Kidney (tissue), 14 donors: ENCODE measurements around the gene ACTN4. TPM values are rescaled to one million over a fixed set of nuclear protein-coding genes. Genes with fewer than 3 reads are reported as not detected.

Source experiments
- DNase-seq, 5 donors: peaks; one replicate each; pipeline ENCODE4 v3.0.0-alpha.2; 2013 to 2020
- FAIRE-seq: peaks from 2 replicates; lab custom pipeline; 2012; peaks lifted over from hg19 to GRCh38; lab: Jason Lieb, UNC
- H3K27ac ChIP-seq, 2 donors: one replicate each; pipeline ENCODE4 v1.7.0; 2013; ENCODE audit warnings: low read depth in 2 of 2, low read length in 2 of 2, inconsistent platforms in 1 of 2
- H3K27me3 ChIP-seq: one replicate; pipeline ENCODE4 v1.7.1; 2013; ENCODE audit warnings: low read length, inconsistent platforms; ENCODE audit not compliant: control insufficient read depth, insufficient read depth
- H3K36me3 ChIP-seq, 3 donors: one replicate each; pipeline versions ENCODE4 v1.7.0 to v1.7.1; 2013; ENCODE audit warnings: low read length in 3 of 3, control low read depth in 1 of 3, inconsistent platforms in 1 of 3; ENCODE audit not compliant: insufficient read depth in 3 of 3, control insufficient read depth in 2 of 3
- H3K4me1 ChIP-seq, 3 donors: one replicate each; pipeline versions ENCODE4 v1.7.0 to v1.7.1; 2013; ENCODE audit warnings: low read length in 3 of 3, inconsistent platforms in 1 of 3, low read depth in 1 of 3; ENCODE audit not compliant: control insufficient read depth in 2 of 3, insufficient read depth in 2 of 3
- H3K4me3 ChIP-seq, 3 donors: one replicate each; pipeline versions ENCODE4 v1.7.0 to v1.8.1; 2013; ENCODE audit warnings: low read length in 3 of 3, control low read depth in 1 of 3, inconsistent platforms in 1 of 3
- H3K9ac ChIP-seq, 3 donors: one replicate each; pipeline versions ENCODE4 v1.7.0 to v1.7.1; 2013; ENCODE audit warnings: low read length in 3 of 3, control low read depth in 1 of 3, inconsistent platforms in 1 of 3
- H3K9me3 ChIP-seq, 3 donors: one replicate each; pipeline versions ENCODE4 v1.7.0 to v1.7.1; 2013; ENCODE audit warnings: low read length in 3 of 3, control low read depth in 1 of 3, inconsistent platforms in 1 of 3; ENCODE audit not compliant: control insufficient read depth in 2 of 3, insufficient read depth in 1 of 3
- intact Hi-C: fragments of 100-400 bp; cut with DNase I; formaldehyde crosslinking; loops from one replicate; pipeline ENCODE4 v1.11.1; 2022
- polyA plus RNA-seq: library from polyadenylated mRNA; stranded (reverse); fragments of 350-450 nt; fragmentation: Illumina TruSeq; extraction: RNeasy Lipid Tissue Mini Kit (QIAGEN cat#74804); gene quantifications from one replicate; pipeline ENCODE4 v1.2.3, GENCODE V29; 2014; ENCODE audit warnings: low read depth, low replicate concordance; ENCODE audit not compliant: insufficient read depth
- total RNA-seq: library from RNA; stranded (reverse); fragmentation: NEBNext Ultra II Directional; extraction: Animal tissue kit (Norgen Biotek cat#: 25700); gene quantifications from one replicate; pipeline ENCODE4 v1.2.1, GENCODE V29; 2021
- TF ChIP-seq, protein P1 (sequence below): IDR thresholded peaks from 3 replicates; pipeline ENCODE4 v1.5.1; 2012; ENCODE audit warnings: mild to moderate bottlenecking, moderate library complexity, borderline replicate concordance; ENCODE audit not compliant: insufficient read depth; ENCODE audit errors: extremely low read depth
- donor health status: control.
- donor health status: control.
- donor health status: control.
- donor health status: control.
- donor health status: control.
- donor health status: DM: yes; HTN: yes; CAD: no.
- donor health status: Normal renal cell carcinoma (clear cell type).

The ACTN4 gene
- total and polyA plus RNA-seq, 2 donors from 2014 or later, result 231 to 606 TPM

DNA sequence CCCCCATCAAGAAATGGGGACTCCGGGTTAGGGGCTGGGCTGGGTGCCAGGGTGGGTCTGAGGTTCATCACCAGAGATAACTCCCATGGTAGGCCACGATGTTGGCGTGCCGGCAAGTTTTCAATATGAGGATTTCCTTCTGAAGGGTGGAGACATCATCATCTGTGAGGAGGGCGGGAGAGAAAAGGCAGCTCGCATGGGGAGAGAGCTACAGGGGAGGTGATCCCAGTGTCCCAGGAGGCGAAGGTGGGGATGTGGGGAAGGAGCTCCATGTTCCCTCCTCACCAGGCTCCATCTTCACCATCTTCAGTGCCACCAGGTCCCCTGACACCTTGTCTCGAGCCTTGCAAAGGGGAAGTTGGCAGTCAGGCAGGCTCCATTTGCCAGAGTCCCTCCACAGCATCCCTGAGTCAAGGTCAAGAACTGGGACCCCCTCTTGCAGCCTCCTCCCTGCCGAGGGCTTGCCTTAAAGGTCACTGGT, 30.1 kb upstream of the ACTN4 start:
- DNase-seq (peak in 1 of 5 donors; percentile 75), FAIRE-seq (no peak)
- Histone ChIP-seq H3K27ac (no peak overlapping the region), H3K36me3 (peaks cover 4 to 15% (median 9%) of the 10 kb centered on the region in 3 donors), H3K9ac (no peak overlapping the region), H3K4me3 (no peak overlapping the region), H3K4me1 (peaks cover 2 to 18% (median 10%) of the 10 kb centered on the region in 3 donors), H3K27me3 (no peaks in the 10 kb centered on the region), H3K9me3 (no peaks in the 10 kb centered on the region)
- intact Hi-C loops, result no loop called here
- TF ChIP-seq, protein P1, sequence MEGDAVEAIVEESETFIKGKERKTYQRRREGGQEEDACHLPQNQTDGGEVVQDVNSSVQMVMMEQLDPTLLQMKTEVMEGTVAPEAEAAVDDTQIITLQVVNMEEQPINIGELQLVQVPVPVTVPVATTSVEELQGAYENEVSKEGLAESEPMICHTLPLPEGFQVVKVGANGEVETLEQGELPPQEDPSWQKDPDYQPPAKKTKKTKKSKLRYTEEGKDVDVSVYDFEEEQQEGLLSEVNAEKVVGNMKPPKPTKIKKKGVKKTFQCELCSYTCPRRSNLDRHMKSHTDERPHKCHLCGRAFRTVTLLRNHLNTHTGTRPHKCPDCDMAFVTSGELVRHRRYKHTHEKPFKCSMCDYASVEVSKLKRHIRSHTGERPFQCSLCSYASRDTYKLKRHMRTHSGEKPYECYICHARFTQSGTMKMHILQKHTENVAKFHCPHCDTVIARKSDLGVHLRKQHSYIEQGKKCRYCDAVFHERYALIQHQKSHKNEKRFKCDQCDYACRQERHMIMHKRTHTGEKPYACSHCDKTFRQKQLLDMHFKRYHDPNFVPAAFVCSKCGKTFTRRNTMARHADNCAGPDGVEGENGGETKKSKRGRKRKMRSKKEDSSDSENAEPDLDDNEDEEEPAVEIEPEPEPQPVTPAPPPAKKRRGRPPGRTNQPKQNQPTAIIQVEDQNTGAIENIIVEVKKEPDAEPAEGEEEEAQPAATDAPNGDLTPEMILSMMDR, result no peak

DNA sequence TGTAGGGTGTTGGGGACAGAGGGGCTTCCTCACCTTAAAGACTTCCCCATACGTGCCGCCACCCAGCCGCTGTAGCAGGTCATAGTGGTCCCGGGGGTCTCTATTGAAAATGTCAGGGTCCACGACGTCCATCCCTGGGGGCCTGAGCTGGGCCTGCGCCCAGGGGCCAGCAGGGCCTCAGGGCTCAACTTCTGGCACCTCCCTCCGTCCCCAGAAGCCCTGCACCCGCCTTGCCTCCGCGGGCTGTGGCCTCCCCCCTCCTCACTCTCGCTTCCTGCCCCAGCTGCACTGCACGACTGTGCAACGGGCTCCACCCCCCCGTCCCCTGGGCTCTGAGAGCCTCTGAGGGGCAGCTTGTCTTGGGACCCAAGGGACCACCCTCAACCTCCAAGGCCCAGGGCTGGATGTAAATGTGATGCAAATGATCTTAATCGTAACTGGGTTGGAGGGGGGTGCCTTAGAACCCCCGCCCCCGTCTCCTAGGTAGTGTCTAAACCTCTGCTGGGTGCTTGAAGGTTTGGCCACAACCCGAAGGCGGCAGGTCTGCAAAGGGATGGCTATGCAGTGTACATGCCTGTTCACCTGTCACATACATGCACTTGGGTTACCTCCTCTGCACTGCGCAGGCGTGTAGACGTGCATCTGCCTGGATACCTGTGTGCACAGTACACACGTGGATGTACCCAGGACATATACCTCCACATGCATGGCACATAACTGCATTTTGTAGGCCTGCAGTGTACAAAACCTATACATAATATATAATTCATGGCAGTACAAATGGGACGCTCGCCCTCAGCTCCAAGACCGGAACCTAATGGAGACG, 29.5 kb upstream of the ACTN4 start, which contains the start of gene MAP4K1:
Gene MAP4K1, minus strand, starts transcription at position 190 of the 826 bp plus-strand sequence. Its CDS starts 58 bp downstream, at position 132.
- Histone ChIP-seq H3K36me3 (peaks cover 4 to 15% (median 9%) of the 10 kb centered on the region in 3 donors), H3K4me3 (peak within 1 kb of the TSS; percentile 71 to 100 (median 88)), H3K27me3 (no peaks in the 10 kb centered on the region), H3K9ac (peak within 1 kb of the TSS; percentile 43 to 96 (median 48)), H3K4me1 (peaks cover 2 to 18% (median 10%) of the 10 kb centered on the region in 3 donors), H3K27ac (peak within 1 kb of the TSS in 1 of 2 donors; percentile 80), H3K9me3 (no peaks in the 10 kb centered on the region)
- DNase-seq (peak; percentile 33 to 86 (median 53)), FAIRE-seq (no peak)
- TF ChIP-seq, protein P1, result no peak
- intact Hi-C loops, result no loop called here

DNA sequence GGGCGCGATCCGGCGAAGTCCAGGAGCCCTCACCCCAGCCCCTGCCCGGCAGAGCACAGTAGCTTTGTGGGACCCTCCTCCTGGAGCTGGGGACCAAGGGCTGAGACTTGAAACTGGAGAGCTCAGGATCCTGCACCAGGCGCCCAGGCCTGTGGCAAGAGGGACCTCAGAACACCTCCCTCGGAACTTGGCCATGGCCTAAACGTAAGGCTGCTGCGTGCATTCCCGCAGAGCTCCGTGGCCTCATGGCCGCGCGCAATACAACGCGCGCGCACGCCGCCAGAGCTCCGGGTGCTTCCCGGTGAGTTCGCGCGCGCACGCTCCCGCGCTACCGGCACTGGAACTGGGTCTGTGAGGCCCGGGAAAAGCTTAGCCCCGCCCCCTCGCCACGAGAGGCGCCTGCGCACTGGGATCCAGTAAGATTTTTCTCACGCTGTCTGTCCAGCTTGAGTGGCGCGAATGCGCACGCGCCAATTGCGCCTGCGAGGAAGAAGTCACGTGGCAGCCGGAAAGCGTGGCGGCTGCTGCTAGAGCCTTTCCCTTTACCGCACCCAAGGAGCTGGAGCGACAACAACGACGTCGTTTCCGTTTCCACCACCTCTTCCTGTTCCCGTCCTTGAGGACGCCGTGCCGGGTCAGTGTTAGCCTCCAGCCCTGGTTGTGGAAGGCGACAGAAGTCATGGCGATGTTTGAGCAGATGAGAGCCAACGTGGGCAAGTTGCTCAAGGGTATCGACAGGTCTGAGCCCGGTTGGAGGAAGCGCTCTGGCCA, 28.7 kb upstream of the ACTN4 start, which contains the start of gene EIF3K:
Gene EIF3K, plus strand, starts transcription at position 599 of the 771 bp plus-strand sequence. Its CDS starts 81 bp downstream, at position 680.
- FAIRE-seq (peak; percentile 92), DNase-seq (peak; percentile 99 to 100 (median 100))
- H3K4me3 ChIP-seq, result peak within 1 kb of the TSS; percentile 97 to 100 (median 98)
- H3K36me3 ChIP-seq, result peaks cover 4 to 18% (median 12%) of the 10 kb centered on the region in 3 donors
- no peaks in the 10 kb centered on the region for H3K27me3 ChIP-seq
- H3K9ac ChIP-seq, result peak within 1 kb of the TSS; percentile 92 to 96 (median 96)
- H3K4me1 ChIP-seq, result peaks cover 2 to 18% (median 10%) of the 10 kb centered on the region in 3 donors
- H3K27ac ChIP-seq, result peak within 1 kb of the TSS; percentile 82 to 88
- TF ChIP-seq, protein P1, result peak; percentile 2
- intact Hi-C loops, result no loop called here
- H3K9me3 ChIP-seq, result no peaks in the 10 kb centered on the region
